ENCODE measurements around the gene FAM118A. TPM values are rescaled to one million over a fixed set of nuclear protein-coding genes. Genes with fewer than 3 reads are reported as not detected.
"Not testable (repeated sequence)": the region's sequence is repeated elsewhere in the genome, so short reads cannot be mapped to it uniquely, and the experiment has no call there.

The FAM118A gene
- total RNA-seq = 37.7 TPM

DNA sequence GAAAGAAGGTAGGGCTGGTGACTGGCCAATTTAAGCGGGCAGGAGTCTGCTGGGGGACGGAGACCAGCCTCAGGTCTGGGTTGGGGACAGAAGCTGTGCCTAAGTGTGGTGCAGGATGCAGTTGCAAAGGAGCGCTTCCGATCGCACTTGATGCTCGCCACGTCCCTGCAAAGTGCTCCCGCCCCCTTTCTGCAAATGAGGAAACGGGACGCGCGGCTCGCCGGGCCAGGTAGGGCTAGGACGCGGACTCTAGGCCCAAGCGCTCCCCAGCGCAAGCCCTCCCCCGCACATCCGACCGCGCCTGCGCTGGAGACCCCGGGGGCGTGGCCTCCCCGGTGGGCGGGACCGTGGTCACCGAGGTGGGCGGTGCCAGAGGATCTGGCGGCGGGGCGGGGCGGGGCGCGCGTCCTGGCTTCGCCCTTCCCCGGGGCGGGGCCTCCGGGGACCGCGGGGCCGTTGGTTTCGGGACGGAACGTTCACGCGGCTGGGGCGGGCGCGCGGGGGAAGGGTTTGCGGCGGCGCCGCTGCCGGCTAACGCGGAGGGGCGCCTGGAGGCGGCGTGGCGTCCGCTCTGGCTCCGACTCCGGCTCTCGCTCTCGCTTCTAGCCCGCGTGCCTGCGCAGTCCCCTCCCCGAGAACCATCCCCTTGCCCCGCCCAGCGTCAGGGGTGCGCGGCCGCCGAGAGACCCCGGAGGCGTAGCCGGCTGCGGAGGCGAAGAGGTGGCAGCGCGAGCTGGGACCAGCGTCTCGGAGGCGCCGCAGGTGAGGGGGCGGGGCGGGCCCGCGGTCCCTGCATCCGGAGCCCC, at the start of gene FAM118A:
FAM118A (plus strand) TSS at position 513 of the 806 bp plus-strand sequence. CDS start 12,446 bp downstream, outside the sequence.
- H3K27me3 ChIP-seq (ENCODE audit: insufficient read depth, low read length) = no peaks in the 10 kb centered on the region
- no peaks in the 10 kb centered on the region for H3K9me3 ChIP-seq (ENCODE audit: low read depth, low read length)
- peaks cover 37% of the 10 kb centered on the region for H3K4me1 ChIP-seq (ENCODE audit: insufficient read depth, low read length)
- H3K4me3 ChIP-seq (ENCODE audit: low read length) = peak within 1 kb of the TSS; percentile 73

GRCh38 chr22:45260395-45260759, 49.4 kb upstream of the FAM118A start:
- H3K4me3 ChIP-seq (ENCODE audit: low read length); H3K9me3 ChIP-seq (ENCODE audit: low read depth, low read length); H3K27me3 ChIP-seq (ENCODE audit: insufficient read depth, low read length): not testable (repeated sequence)
- peaks cover 34% of the 10 kb centered on the region for H3K4me1 ChIP-seq (ENCODE audit: insufficient read depth, low read length)

DNA sequence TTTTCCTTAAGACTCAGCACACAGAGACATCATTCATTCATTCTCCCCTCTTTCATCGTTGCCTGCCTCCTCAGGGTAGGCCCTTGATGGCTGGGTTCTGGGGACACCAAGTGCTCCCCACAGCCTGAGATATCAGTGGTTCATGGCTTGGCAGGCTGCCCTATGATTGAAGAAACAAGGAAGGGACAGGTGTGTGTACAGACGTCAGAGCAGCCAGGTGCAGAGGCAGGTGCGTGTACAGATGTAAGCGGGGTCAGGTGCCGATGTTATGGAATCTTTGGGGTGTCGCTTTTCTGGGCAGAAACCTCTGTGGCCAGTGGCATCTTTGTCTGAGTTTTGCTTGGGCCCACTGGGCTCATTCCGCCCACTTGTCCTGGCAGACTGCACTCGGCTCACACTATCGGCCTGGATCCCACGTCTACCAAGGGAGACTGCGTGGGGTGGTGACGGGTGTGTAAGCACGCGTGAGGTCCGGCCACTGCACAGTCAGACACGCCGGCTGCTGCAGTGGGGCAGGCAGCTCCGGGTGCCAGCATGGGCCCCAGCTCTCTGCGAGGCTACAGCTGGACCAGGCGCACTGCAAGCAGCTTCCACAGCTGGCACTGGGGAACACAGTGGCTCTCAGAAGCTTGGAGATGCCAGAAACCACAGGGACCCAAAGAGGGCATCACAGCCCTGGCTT, 48.2 kb upstream of the FAM118A start:
- Histone ChIP-seq H3K4me1 (ENCODE audit: insufficient read depth, low read length) (peaks cover 34% of the 10 kb centered on the region), H3K27me3 (ENCODE audit: insufficient read depth, low read length) (no peaks in the 10 kb centered on the region), H3K9me3 (ENCODE audit: low read depth, low read length) (no peaks in the 10 kb centered on the region), H3K4me3 (ENCODE audit: low read length) (no peak overlapping the region)

GRCh38 chr22:45262195-45262930, 47.4 kb upstream of the FAM118A start:
- peaks cover 2% of the 10 kb centered on the region for H3K27me3 ChIP-seq (ENCODE audit: insufficient read depth, low read length)
- no peak overlapping the region for H3K4me3 ChIP-seq (ENCODE audit: low read length)
- peaks cover 34% of the 10 kb centered on the region for H3K4me1 ChIP-seq (ENCODE audit: insufficient read depth, low read length)
- no peaks in the 10 kb centered on the region for H3K9me3 ChIP-seq (ENCODE audit: low read depth, low read length)

DNA sequence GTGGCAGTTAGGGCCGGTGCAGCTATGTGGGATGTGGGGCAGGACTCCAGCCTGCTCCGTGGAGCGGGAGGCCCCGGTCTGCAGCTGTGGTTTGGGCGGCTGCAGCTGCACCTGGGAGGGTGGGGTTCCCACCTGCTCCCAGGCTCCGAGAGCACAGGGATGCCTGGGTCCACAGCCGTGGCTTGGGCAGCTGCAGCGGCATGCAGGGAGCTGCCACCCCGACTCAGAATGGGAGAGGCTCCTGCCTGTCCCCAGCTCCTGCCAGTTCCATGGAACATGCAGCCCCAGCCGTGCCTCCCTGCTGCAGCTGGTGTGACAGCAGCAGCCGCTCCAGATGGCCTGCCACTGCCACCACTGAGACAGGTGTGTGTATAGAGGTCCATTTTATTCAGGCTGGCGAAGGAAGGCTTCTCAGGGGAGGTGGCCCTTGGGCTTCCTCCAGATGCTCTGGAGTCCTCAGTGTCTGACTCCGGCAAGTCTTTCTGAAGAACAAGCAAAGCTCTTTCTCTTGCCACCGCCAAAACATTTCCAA, 46.7 kb upstream of the FAM118A start:
- Histone ChIP-seq H3K4me1 (ENCODE audit: insufficient read depth, low read length) (peaks cover 34% of the 10 kb centered on the region), H3K9me3 (ENCODE audit: low read depth, low read length) (no peaks in the 10 kb centered on the region), H3K27me3 (ENCODE audit: insufficient read depth, low read length) (peaks cover 2% of the 10 kb centered on the region), H3K4me3 (ENCODE audit: low read length) (no peak overlapping the region)

DNA sequence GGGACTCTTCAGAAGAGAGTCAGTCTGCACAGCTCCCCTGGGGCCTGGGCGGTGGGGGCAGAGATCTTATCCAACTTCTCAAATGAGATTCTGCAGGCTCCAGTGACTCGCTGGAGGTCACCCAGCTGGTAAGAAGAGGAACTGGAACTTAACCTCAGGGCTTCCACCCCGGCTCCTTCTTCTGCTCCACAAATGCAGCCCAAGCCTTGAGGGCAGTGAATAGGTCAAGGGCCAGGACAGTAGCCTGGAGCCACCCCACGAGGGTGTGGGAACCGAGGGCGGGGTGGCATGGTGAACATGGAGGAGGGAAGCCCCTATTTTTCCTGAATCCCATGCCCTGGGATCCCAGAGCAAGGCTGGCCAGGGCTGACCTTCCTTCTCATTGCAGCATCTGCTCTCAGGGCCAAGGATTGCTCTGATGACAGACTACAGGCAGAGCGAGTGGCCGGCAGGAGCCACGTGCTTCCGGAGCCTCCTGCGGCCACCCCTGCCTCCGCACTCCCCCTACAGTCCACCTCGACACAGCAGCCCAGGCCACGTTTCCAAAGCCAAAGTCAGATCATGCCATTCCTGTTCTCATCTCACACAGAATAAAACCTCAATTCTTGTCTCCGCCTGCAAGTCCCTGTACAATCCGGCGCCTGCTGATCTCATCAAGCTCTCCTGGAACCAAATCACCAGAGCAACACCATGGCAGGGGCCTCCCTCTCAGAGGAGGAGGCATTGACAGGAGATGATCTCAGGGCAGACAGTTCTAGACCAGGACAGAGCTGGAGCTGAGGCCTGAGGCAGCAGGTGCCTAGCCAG, 46.1 kb upstream of the FAM118A start:
- Histone ChIP-seq H3K27me3 (ENCODE audit: insufficient read depth, low read length) (peaks cover 2% of the 10 kb centered on the region), H3K4me3 (ENCODE audit: low read length) (no peak overlapping the region), H3K9me3 (ENCODE audit: low read depth, low read length) (no peaks in the 10 kb centered on the region), H3K4me1 (ENCODE audit: insufficient read depth, low read length) (peaks cover 36% of the 10 kb centered on the region)

GRCh38 chr22:45265535-45265934, 44.2 kb upstream of the FAM118A start:
- Histone ChIP-seq H3K27me3 (ENCODE audit: insufficient read depth, low read length) (peaks cover 2% of the 10 kb centered on the region), H3K4me1 (ENCODE audit: insufficient read depth, low read length) (peaks cover 49% of the 10 kb centered on the region), H3K9me3 (ENCODE audit: low read depth, low read length) (no peaks in the 10 kb centered on the region), H3K4me3 (ENCODE audit: low read length) (no peak overlapping the region)

- peaks cover 2% of the 10 kb centered on the region for H3K27me3 ChIP-seq (ENCODE audit: insufficient read depth, low read length)
- peak overlapping the region; percentile 41 for H3K4me3 ChIP-seq (ENCODE audit: low read length)
- no peaks in the 10 kb centered on the region for H3K9me3 ChIP-seq (ENCODE audit: low read depth, low read length)
- peaks cover 26% of the 10 kb centered on the region for H3K4me1 ChIP-seq (ENCODE audit: insufficient read depth, low read length)
These were observed 41.4 kb upstream of the FAM118A start for GRCh38 chr22:45268167-45268957.

DNA sequence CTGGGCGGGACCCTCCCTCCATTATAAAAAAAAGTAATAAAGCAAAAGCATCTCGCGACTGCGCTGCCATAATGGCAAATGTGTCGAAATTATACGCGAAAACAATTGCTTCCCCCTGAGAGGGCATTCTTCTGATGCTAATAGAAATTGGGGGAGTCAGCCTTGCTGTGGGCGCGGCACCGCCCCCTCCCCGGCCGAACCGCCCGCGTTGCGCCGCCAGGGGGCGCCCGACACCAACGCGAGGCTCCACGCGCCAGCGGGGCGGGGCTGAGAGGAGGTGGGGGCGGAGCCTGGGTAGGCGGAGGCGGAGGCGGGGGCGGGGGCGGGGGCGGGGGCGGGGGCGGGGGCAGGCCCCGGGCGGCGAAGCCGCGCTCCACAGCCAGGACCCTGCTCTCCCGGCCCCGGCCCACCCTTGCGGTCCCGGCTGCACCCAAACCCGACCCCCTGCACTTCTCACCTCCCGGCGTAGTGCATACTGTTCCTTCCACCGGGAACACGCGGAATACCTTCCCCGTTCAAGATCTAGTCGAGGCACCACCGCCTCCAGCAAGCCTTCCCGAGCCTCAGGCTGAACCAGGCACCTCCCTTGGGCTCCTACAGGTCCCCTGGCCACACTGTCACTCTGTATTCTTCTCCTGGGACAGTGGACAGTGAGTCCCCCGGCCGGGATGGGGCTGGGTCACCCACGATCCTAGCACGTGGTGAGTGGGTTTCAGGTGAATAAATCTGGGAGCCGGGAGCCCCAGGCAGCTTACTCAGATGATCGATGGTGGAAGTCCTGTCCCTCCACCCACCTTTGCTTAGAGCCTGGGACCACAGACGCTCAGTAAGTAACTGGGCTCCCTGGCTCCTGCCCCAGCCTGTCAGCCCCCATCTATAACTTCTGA, 40.5 kb upstream of the FAM118A start:
- peak overlapping the region; percentile 41 for H3K4me3 ChIP-seq (ENCODE audit: low read length)
- H3K9me3 ChIP-seq (ENCODE audit: low read depth, low read length) = no peaks in the 10 kb centered on the region
- peaks cover 2% of the 10 kb centered on the region for H3K27me3 ChIP-seq (ENCODE audit: insufficient read depth, low read length)
- H3K4me1 ChIP-seq (ENCODE audit: insufficient read depth, low read length) = peaks cover 18% of the 10 kb centered on the region

- Histone ChIP-seq H3K4me3 (ENCODE audit: low read length) (no peak overlapping the region), H3K27me3 (ENCODE audit: insufficient read depth, low read length) (peaks cover 2% of the 10 kb centered on the region), H3K4me1 (ENCODE audit: insufficient read depth, low read length) (peaks cover 14% of the 10 kb centered on the region), H3K9me3 (ENCODE audit: low read depth, low read length) (no peaks in the 10 kb centered on the region)
These were observed 39.4 kb upstream of the FAM118A start for GRCh38 chr22:45270095-45271020.

- H3K4me1 ChIP-seq (ENCODE audit: insufficient read depth, low read length) = peaks cover 14% of the 10 kb centered on the region
- no peaks in the 10 kb centered on the region for H3K9me3 ChIP-seq (ENCODE audit: low read depth, low read length)
- H3K27me3 ChIP-seq (ENCODE audit: insufficient read depth, low read length) = peaks cover under 1% of the 10 kb centered on the region
- H3K4me3 ChIP-seq (ENCODE audit: low read length) = no peak overlapping the region
These were observed 38.0 kb upstream of the FAM118A start for GRCh38 chr22:45271667-45272201.

- Histone ChIP-seq H3K9me3 (ENCODE audit: low read depth, low read length) (no peaks in the 10 kb centered on the region), H3K4me1 (ENCODE audit: insufficient read depth, low read length) (peaks cover 14% of the 10 kb centered on the region), H3K4me3 (ENCODE audit: low read length) (no peak overlapping the region), H3K27me3 (ENCODE audit: insufficient read depth, low read length) (no peaks in the 10 kb centered on the region)
These were observed 37.2 kb upstream of the FAM118A start for GRCh38 chr22:45272498-45272897.

All from mononuclear cell (primary cell).